Thoracic aorta (tissue), 2 donors: ENCODE measurements around the gene CEP83. TPM values are rescaled to one million over a fixed set of nuclear protein-coding genes. Genes with fewer than 3 reads are reported as not detected.

ENCODE experiments used
- ATAC-seq: fragments of 150-250 bp; one replicate; pipeline ENCODE4 v1.8.0; 2017; ENCODE audit warnings: low read depth; ENCODE audit not compliant: insufficient number of reproducible peaks, low FRiP score
- DNase-seq: peaks from one replicate; pipeline ENCODE4 v3.0.0-alpha.2; 2020; ENCODE audit warnings: low spot score
- H3K27ac ChIP-seq, 2 donors: fragments of 200-600 bp; sonication (generic); 1 replicate in 1 of 2; 2 replicates in 1 of 2; pipeline ENCODE4 v1.5.1; 2016; ENCODE audit warnings: mild to moderate bottlenecking in 2 of 2, moderate library complexity in 2 of 2
- H3K27me3 ChIP-seq: fragments of 200-600 bp; sonication (generic); replicated peaks from 2 replicates; pipeline ENCODE4 v1.6.0; 2016; ENCODE audit warnings: mild to moderate bottlenecking; ENCODE audit not compliant: insufficient read depth
- H3K36me3 ChIP-seq: fragments of 200-600 bp; sonication (generic); one replicate; pipeline ENCODE4 v1.5.1; 2016
- H3K4me1 ChIP-seq, 2 donors: fragments of 200-600 bp; sonication (generic); 1 replicate in 1 of 2; 2 replicates in 1 of 2; pipeline versions ENCODE4 v1.5.1 to v1.6.0; 2016; ENCODE audit warnings: low read depth in 2 of 2, mild to moderate bottlenecking in 1 of 2; ENCODE audit not compliant: control insufficient read depth in 1 of 2
- H3K4me3 ChIP-seq: fragments of 200-600 bp; sonication (generic); 2 replicates; pipeline ENCODE4 v1.5.1; 2016; ENCODE audit warnings: mild to moderate bottlenecking
- H3K9me3 ChIP-seq: fragments of 200-600 bp; sonication (generic); 2 replicates; pipeline ENCODE4 v1.5.1; 2016
- total RNA-seq, 2 donors: library from RNA; depleted of rRNA; stranded (reverse); fragments of >200 nt; gene quantifications; one replicate each; pipeline versions ENCODE4 v1.1.0 to v1.2.3, GENCODE V29; 2016
- TF ChIP-seq, protein P1 (sequence below): fragments of 200-600 bp; sonication (generic); IDR thresholded peaks from one replicate; pipeline ENCODE4 v1.5.1; 2019; ENCODE audit warnings: antibody characterized with exemption

Gene CEP83
- total RNA-seq, 2 donors from 2014 or later, result 17.2 to 35.6 TPM

GRCh38 chr12:94336211-94336925 lies 123.3 kb downstream of the CEP83 start:
- no peaks in the 10 kb centered on the region for H3K27me3 ChIP-seq
- H3K36me3 ChIP-seq, result no peaks in the 10 kb centered on the region
- TF ChIP-seq, protein P1, sequence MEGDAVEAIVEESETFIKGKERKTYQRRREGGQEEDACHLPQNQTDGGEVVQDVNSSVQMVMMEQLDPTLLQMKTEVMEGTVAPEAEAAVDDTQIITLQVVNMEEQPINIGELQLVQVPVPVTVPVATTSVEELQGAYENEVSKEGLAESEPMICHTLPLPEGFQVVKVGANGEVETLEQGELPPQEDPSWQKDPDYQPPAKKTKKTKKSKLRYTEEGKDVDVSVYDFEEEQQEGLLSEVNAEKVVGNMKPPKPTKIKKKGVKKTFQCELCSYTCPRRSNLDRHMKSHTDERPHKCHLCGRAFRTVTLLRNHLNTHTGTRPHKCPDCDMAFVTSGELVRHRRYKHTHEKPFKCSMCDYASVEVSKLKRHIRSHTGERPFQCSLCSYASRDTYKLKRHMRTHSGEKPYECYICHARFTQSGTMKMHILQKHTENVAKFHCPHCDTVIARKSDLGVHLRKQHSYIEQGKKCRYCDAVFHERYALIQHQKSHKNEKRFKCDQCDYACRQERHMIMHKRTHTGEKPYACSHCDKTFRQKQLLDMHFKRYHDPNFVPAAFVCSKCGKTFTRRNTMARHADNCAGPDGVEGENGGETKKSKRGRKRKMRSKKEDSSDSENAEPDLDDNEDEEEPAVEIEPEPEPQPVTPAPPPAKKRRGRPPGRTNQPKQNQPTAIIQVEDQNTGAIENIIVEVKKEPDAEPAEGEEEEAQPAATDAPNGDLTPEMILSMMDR, result no peak
- H3K9me3 ChIP-seq, result no peaks in the 10 kb centered on the region
- no peak overlapping the region for H3K4me3 ChIP-seq
- no peak for DNase-seq
- ATAC-seq, result no peak
- H3K4me1 ChIP-seq, result no peaks in the 10 kb centered on the region
- H3K27ac ChIP-seq, result no peak overlapping the region

- H3K9me3 ChIP-seq, result no peaks in the 10 kb centered on the region
- no peaks in the 10 kb centered on the region for H3K4me1 ChIP-seq
- no peak for DNase-seq
- no peaks in the 10 kb centered on the region for H3K36me3 ChIP-seq
- ATAC-seq, result no peak
- TF ChIP-seq, protein P1, result no peak
- H3K27me3 ChIP-seq, result no peaks in the 10 kb centered on the region
- no peak overlapping the region for H3K27ac ChIP-seq
- no peak overlapping the region for H3K4me3 ChIP-seq
These were observed 126.3 kb downstream of the CEP83 start for GRCh38 chr12:94333396-94333795.

DNA sequence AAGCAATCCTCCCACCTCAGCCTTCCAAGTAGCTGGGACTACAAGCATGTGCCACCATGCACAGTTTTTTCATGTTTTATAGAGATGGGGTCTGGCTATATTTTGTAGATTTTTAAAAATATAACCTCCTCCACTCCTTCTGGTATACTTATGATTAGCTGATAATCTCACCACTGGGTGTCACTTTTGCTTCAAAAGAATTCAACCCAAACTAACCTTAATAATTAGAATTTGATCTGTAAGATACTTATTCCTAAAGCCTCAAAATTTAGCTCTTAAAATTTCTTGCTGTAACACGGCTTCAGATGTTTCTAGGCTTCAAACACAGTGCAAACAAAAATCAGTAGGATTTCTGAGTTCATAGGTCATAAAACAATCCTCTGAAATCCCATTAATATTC lies 130.3 kb downstream of the CEP83 start:
- no peaks in the 10 kb centered on the region for H3K36me3 ChIP-seq
- H3K4me3 ChIP-seq, result no peak overlapping the region

DNA sequence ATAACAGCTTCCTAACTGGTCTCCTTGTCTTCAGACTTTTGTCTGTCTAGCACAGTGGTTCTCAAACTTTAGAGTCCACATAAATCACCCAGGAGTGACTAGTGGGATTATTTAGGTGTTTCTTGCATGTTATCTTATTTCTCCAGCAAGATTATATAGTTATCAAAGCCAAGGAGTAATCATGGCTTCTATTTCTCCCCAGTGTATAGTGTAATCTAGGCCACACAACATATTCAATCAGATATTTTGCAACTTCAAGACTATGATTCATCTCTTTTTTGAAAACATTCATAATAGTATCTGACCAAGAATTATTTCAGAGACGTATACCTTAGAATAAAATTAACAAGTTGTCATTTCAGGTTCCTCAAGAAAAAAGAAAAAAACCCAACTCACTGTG lies 131.9 kb downstream of the CEP83 start:
- DNase-seq (no peak), ATAC-seq (no peak)
- TF ChIP-seq, protein P1, result no peak
- Histone ChIP-seq H3K36me3 (peaks cover 3% of the 10 kb centered on the region), H3K4me3 (no peak overlapping the region), H3K27ac (no peak overlapping the region), H3K27me3 (no peaks in the 10 kb centered on the region), H3K9me3 (no peaks in the 10 kb centered on the region), H3K4me1 (no peaks in the 10 kb centered on the region)

More for the DNA sequence above, 130.3 kb downstream of the CEP83 start:
- H3K9me3 ChIP-seq, result no peaks in the 10 kb centered on the region
- no peaks in the 10 kb centered on the region for H3K4me1 ChIP-seq
- ATAC-seq (no peak), DNase-seq (no peak)
- TF ChIP-seq, protein P1, result no peak
- H3K27me3 ChIP-seq, result no peaks in the 10 kb centered on the region
- H3K27ac ChIP-seq, result no peak overlapping the region

DNA sequence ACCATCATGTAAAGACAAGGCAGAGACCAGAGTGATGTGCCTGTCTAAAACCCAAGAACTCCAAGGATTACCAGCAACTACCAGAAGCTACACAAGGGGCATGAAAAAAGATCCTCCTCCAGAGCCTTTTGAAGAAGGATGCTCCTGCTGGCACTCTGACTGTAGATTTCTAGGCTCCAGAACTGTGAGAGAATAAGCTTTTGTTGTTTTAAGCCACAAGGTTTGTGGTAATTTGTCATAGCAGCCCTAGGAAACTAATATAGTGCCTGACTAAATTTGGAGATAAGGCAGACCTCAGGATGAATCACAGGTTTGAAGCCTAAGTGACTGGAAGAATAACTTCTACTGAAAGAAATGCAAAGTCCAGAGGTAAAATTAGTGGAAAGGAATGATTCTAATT lies 132.9 kb downstream of the CEP83 start:
- Histone ChIP-seq H3K36me3 (peaks cover 4% of the 10 kb centered on the region), H3K4me3 (no peak overlapping the region), H3K4me1 (no peaks in the 10 kb centered on the region), H3K9me3 (no peaks in the 10 kb centered on the region), H3K27me3 (no peaks in the 10 kb centered on the region), H3K27ac (no peak overlapping the region)
- no peak for DNase-seq
- TF ChIP-seq, protein P1, result no peak
- ATAC-seq, result no peak
